CD4-positive, alpha-beta T cell treated with Interleukin-10 for 1 hour (primary cell): Measurements from ENCODE around the gene MGP.

Experiments used
- DNase-seq: peaks from one replicate; pipeline ENCODE4 v3.0.0-alpha.2; 2020

The MGP gene

DNA sequence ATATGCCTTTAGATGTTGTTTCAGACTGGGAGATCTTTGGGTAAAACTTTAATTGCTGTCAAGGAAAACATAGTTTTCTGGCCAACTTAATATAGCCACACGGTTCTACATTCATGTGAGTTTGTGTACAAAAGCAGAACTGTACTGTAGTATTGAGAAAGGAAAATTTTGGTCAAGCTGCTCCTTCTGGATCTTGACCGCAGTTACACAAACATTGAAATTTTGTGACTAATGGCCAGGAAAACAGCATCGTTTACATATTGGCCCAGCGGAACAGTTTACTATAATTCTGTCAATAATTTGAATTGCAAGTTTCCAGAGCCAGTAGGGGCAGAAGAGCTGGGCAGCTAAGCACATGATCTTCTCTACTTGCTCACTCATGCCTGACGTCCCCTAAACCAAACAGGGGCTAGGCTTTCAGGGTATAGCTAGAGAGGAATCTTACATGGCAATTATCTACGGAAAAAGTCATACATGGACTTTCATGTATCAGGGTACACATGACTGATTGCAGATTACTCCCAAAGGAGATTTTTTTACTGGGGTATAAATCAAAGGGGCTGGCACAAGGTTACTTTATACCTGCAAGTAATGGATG is 31.0 kb downstream of the MGP start:
- no peak for DNase-seq

- no peak for DNase-seq
These were observed 31.7 kb downstream of the MGP start for GRCh38 chr12:14853961-14854360.

DNA sequence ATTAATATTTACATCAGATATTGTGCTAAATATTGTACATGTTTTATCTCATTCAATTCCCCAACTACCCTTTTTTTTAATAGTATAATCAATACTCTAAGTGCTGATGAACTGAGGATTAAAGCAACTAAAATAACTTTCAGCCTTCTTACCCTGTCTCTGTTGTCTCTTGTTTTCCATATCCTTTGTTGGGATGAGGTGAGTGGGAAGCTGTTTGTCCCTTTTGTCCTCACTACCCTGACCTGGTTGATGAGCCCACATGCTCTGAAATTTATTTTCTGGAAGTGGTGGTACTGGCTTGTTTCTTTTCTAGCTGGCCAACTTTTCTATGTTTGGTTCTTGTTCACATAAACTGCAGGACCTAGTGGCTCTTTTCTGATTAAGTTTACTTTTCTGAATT is 32.8 kb downstream of the MGP start:
- DNase-seq: no peak

DNA sequence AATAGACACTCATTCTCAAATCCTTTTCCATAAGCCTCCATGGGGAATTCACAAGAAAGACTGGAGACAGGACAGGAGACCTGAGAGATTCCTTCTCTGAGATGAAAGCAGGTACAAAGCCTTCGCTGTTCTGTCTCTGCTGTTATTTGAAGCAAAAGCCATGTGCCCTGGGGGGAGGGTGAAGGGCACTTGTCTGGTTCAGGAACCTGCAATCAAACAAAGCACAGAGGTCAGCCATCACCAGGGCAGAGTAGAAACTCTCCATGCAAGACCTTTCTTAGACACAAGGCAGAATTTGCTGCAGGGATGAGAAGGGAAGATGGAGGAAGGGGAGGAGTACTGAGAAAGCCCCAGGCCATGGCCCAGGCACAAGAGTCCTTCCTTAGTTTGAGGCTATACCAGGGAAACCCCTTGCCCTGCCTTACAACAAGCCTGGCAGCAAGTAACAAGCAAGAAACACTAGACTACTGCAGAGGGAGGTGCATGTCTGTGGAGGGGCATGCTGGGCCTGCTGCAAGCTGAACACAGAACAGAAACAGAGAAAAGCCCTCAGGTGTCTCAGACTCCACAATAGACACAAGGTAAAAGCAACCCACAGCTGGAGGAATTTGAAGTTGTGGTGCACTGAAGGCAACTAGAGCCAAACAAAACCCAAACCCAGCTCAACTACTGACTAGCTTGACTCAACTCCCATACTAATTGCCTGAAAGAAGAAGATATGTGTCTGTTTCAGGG is 34.6 kb downstream of the MGP start:
- DNase-seq: no peak

- DNase-seq: no peak
These were observed 36.0 kb downstream of the MGP start for GRCh38 chr12:14849661-14850060.

DNA sequence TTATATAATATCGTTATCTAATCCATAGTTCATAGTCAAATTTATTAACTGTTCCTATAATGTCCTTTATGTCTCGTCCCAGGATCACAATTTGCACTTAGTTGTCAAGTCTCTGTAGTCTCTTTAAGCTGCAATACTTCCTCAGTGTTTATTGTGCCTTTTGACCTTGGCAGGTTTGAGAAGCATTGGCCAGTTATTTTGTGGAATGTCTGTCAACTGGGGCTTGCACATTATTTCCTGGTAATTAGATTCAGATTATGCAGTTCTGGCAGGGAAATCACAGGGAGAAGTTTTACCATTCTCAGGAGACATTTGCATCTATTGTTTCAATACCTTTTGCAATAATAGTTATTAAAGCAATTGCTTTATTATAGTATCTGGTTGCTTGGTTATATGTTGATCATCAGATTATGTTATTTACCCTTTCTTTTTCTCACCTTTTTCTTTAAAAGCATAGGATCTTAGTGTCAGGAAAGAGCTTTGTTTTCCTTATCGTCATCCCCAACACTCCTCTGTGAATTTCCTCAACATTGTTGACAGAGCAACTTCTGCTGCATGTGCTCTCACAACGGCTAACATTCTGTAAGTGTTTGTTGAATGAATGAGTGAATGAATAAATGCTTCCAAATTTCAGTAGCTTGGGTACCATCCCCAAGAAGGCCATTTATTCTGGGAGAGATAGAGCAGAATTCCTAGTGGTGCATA is 38.6 kb downstream of the MGP start:
- no peak for DNase-seq

DNA sequence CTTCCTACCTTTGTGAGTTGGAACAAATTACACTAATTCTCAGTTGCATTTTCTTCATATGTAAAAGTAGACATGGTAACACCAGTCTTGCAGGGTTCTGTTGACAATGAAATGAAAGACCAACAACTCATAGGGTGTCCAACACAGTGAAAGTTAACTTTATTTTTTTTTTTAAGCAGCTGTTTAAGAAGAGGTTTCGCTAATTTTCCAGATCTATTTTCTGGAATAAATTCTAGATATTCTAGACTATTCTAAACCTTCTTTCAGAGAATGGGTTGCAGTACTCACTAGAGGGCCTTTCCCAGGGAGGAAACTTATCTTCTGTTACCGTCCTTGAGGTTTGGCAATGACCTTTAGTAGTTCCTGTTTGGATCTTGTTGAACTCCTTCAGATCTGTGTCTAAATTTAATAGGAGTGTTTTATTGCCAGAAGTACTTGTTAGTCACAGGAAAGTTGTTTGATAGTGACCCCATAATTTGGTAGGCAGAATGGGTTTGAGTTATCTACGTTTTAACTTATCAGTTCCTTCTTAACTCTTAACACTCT is 39.5 kb downstream of the MGP start:
- no peak for DNase-seq

DNA sequence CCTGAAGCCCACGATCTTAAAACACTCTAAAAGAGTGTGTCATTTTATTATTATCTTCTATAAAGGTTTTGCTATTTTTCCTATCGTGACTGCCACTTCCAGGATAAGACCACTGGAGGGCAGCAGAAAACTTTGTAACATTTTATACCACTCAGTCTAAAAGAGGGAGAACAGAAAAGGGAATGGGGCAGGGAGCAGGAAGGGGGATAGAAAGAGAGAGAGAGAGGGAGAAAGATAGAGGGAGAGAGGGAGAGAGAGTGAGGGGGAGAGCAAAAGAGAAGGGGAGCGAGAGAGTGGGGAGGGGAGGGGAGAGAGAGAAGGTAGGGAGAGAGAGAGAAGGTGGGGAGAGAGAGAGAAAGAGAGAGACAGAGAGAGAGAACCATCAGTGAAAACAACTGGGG is 40.3 kb downstream of the MGP start:
- DNase-seq: peak; percentile 71

GRCh38 chr12:14844401-14844800 is 41.3 kb downstream of the MGP start:
- DNase-seq: no peak

DNA sequence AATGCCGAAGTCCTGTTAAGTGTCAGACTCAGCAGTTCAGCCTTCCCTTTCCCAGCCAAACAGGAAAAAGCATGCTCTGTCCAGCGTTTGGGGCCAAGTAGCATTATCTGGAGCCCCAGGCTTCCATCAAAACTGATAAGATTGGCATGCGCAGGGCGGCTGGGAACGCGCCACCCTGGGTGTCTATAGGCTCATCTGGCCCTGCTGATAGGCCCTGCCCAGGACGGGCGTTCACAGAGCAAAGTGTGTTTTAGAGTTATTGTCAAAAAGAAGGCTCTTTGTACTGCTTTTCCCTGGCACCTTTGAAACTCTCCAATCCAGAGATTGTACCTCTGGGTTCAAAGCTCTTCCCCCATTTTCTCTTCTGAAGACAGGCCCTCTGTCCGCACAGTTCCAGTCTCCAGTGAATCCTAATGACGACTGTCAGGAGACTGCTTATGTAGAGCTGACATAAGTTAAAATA is 42.2 kb downstream of the MGP start, which contains the start of gene ART4:
Gene ART4, minus strand, starts transcription at position 102 of the 463 bp plus-strand sequence. CDS start 413 bp downstream, outside the sequence.
- DNase-seq: no peak

DNA sequence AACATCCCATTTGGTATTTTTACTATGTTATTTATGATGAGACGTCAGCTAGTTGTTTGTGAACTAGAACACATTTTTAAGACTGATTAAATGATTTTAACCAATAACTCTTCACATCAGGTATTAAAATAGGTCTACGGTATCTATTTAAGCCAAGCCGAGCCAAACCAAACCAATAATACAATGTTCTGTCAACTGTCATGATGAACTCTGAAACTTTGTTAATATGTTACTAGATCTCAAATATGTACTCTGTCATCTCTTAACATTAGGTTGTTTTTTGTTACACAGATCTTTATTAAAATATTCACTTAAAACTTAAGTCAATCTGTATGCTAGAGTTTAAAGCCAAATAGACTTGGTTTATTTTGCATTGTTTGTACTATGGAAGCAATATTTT is 43.3 kb downstream of the MGP start:
- DNase-seq: no peak

DNA sequence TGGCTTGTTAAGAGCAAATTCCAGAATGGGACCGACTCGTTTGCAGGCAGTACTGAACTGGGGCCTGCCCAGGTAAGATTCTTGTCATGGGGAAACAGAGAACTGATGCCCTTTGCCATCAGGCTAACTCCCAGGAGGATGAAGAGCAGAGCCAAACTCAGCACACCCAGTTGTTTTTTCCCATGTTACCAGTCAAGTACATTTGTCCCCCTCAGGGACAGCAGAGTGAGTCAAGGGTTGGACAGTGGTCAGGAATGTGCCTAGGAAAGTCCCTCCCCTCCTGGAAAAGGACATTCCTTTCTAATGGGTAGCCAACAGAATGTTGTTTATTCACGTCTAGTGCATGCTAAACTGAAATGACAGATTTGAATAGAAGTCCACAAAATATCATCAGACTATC is 43.9 kb downstream of the MGP start:
- DNase-seq: no peak

- DNase-seq: no peak
These were observed 45.0 kb downstream of the MGP start for GRCh38 chr12:14840616-14841015.

DNA sequence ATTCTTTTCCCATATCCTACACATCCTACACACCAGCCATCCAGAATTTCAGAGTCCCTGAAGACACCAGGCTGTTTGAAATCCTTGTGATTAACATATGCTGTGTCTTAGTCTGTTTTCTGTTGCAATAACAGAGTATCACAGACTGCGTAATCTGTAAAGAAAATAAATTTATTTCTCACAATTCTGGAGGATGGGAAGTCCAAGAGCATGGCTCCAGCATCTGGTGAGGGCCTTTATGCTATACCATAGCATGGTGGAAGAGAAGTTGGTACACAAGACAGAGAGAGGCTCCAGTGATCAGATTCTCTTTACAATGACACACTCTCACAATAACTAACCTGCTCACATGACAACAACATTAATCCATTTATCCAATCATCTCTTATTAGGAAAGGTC is 46.4 kb downstream of the MGP start:
- no peak for DNase-seq

GRCh38 chr12:14836336-14837210 is 49.1 kb downstream of the MGP start:
- DNase-seq: no peak

- DNase-seq: no peak
These were observed 51.1 kb downstream of the MGP start for GRCh38 chr12:14834509-14834908.

- no peak for DNase-seq
These were observed 51.7 kb downstream of the MGP start for GRCh38 chr12:14833952-14834351.

GRCh38 chr12:14833336-14833735 is 52.3 kb downstream of the MGP start:
- DNase-seq: no peak
